Measurements from ENCODE around the gene MAPK7.

The MAPK7 gene

DNA sequence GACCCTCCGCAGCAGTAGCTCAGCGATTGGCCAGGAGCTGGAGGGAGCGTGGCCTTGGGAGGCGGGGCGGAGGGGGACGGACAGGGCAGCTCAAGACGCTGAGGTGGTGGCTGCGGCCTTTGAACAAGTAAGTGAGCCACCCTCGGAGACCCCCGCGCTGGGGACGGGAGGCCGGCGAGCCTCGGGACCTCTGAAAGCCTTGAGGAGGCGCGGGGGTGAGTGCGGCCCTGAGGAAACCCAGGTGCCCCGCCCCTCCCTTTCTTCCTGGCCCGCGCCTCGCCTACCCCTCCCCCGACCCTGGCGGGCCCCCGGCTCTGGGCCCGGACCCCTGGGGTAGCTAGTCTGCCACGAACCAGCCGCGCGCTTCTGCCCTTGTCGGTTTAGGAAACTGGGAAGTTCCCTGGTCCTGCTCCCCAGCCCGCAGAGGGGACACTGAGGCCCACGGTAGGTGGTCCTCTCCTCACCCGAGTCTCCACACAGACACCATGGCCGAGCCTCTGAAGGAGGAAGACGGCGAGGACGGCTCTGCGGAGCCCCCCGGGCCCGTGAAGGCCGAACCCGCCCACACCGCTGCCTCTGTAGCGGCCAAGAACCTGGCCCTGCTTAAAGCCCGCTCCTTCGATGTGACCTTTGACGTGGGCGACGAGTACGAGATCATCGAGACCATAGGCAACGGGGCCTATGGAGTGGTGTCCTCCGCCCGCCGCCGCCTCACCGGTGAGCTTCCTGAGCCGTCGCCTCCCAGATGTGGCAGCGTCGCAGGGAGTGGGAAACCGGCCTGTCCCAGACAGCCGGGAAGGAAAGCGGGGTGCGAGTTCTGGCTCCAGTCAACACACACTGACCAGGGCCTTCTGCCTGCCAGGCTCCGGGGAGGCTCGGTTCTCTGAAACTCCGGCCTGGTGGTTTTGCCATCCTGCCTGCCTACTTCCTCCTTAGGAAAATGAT lies at the start of gene MAPK7:
MAPK7 (plus strand) TSS at position 83 of the 945 bp plus-strand sequence; CDS start at position 486, 403 bp downstream.
- no peak for DNase-seq

DNA sequence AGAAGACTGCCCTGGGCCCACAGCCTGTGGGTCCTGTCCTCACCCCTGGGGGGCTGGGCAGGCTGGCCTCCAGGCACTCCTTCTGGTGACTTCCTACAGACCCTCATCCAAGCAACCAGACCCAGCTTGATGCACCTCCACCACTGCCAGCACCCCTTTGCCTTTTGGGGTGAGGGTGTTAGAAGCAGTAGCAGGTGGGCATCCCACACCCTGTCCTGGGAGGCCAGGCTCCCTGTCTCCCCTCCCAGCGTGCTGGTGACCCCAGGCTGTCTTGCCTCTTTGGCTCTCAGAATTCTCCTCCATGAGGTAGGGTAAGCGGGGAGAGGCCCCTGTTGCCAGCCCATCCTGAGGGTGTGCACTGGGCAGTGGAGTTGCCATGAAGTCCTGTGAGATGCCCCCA lies 49.2 kb upstream of the MAPK7 start:
- DNase-seq, result no peak

DNA sequence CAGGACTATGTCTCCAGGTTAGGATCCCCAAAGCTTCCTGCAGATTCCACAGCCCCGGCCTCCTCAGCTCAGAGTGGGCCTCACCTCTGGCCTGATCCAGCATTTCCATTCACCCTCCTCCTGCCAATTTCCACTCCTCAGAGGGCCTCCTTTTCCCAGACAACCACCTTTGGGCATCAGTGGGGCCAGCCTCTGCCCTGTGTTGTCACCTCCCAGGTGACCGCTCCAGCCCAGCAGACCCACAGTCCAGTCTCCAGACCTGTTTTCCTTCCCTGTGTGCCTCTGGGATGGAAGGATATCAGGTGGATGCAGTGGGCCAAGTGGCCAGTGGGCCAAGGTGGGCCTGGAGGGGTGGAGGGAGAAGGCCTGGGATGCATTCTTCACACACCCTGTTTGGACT lies 48.5 kb upstream of the MAPK7 start:
- DNase-seq, result no peak

DNA sequence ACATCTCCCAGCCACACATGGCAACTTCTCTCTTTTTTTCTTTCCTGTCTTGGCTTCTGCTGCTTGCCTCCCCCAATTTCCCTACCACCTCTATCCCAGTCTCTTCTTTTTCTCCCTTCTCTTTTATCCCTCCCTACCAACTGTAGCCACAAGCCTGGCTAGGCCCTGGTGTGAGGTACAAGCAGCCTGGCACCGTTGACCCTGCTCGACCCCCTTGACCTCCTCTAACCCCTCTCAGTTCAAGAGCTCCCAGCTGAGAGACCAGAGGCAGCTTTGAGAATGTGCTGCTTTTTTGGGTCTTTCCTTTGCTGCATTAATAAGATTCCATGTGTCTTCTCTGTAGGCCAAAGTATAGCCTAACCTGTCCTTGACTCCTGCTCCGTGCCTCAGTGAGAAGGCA lies 48.0 kb upstream of the MAPK7 start:
- DNase-seq, result no peak

DNA sequence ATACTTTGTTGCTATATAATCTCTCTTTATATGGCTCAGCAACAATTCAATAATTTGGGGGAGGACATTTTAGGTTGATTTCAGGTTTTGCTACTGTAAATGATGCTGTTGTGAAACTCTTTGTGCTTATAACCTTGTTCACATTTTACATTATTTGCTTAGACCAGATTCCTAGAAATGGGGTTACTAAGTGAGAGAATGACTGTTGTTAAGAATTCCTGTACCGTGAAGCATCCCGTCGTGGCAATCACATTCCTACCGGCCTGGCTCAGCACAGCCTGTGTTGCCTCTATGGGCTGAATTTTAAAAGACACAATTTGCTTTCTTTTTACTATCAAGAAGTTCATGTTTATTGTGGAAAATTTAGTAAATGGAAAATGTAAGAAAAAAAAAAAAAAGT lies 47.2 kb upstream of the MAPK7 start:
- no peak for DNase-seq

DNA sequence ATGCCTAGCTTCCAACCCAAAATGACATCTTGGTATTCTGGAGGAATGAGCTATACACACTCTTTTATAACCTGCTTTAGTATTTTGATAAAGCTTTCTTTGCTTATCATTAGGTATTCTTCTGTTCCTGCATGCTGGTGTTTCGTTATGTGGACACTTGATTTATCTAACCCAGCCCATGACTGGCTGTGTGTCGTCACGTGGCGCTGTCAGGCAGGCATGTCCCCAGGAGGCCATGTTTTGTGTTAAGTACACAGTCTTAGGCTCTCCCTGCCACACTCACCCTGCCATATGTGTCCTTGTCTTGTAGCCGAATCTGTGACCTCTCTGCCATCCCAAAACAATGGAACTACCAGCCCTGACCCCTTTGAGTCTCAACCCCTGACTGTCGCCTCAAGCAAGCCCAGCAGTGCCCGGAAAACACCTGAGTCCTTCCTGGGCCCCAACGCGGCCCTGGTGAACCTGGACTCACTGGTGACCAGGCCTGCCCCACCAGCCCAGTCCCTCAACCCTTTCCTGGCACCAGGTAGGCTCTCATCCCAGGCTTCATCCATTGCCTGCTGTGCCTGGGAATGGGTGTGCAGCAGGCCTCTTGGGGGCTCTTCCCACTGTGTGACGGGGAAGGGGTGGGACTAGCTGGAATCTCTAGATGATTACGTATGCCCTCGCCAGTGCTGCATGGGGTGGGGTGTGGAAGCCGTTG lies 46.6 kb upstream of the MAPK7 start:
- no peak for DNase-seq

DNA sequence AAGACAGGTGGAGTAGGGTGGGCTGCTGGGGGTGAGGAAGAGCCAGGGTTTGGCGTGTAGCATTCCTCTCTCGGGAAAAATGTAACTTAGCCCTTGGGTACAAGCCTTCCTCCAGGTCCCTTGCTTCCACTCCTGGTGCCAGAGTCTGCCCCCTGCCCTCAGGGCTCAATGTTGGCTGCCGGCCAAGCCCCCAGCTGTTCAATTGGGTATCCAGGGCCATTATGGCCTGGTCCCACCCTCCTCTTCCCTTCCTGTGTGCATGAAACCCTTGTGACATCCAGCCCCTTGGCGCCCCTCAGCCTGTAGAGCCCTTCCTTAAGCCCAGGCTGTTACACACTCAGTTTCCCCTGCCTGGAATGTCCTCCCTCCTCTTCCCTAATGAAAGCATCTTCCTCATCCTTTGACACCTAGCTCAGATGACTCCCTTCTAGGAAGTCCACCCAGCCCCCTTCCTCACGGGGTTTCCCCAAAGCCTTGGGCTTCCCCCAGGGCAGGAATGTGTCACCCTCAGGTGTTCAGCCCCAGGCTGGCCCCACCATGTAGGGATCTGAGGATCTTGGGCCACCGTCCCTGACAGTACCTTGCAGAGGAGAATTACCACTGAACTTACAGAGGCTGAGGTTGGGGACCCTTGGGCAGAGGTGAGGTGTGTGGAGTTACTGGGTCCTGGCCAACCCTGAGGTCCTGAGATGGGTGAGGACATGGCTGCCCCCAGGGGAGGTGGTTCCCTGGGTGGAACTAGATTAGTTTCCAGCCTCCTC lies 45.7 kb upstream of the MAPK7 start:
- peak in 2 of 3 experiments; percentile 6 to 21 for DNase-seq

DNA sequence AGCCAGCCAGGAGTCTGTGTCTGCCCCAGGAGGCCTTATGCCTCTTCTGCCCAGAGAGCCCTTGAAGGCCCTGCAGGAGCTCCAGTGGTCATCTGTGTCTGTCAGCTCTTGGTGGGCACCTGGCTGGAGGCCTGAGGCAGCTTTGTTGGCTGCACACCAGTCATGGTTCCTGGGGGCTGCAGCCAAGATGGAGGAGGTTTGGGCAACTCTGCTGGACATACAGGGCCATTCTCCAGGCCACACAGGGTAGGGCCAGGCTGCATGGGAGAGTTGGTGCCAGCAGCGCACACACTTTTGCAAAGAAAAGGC lies 45.2 kb upstream of the MAPK7 start:
- no peak for DNase-seq

DNA sequence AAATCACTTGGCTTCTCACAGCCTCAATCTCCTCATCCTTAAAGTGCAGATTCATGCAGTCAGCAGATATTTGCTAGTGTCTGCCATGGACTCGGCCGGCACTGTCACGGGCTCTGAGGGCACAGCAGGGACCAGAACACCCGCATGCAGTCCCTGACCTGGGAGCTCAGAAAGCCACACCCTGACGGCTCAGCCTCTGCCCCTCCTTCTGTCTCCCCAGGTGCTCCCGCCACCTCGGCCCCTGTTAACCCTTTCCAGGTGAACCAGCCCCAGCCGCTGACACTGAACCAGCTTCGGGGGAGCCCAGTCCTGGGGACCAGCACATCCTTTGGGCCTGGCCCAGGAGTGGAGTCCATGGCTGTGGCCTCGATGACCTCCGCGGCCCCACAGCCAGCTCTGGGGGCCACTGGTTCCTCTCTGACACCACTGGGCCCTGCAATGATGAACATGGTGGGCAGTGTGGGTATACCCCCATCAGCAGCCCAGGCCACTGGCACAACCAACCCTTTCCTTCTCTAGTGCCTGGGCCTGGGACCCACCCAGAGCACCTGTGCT lies 44.5 kb upstream of the MAPK7 start:
- DNase-seq, result no peak

DNA sequence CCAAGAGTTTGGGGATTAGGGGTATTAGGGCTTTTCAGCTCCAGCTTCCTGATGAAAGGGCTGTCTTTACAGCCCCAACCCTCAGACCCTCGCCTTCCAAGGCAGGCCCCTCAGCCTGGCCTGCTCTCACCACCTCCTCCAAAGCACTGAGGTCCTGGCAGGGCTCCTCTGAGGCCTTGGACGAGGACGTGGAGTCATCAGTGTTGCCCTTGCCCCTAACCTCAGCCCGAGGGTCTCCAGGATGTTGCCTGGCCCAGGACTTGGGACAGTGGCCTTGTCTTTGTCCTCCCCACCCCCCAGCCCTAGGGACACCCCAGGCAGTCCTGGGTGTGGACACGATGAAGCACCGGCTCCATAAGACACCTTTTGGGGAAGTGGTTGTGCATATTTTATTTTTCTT lies 44.0 kb upstream of the MAPK7 start:
- DNase-seq, result no peak

DNA sequence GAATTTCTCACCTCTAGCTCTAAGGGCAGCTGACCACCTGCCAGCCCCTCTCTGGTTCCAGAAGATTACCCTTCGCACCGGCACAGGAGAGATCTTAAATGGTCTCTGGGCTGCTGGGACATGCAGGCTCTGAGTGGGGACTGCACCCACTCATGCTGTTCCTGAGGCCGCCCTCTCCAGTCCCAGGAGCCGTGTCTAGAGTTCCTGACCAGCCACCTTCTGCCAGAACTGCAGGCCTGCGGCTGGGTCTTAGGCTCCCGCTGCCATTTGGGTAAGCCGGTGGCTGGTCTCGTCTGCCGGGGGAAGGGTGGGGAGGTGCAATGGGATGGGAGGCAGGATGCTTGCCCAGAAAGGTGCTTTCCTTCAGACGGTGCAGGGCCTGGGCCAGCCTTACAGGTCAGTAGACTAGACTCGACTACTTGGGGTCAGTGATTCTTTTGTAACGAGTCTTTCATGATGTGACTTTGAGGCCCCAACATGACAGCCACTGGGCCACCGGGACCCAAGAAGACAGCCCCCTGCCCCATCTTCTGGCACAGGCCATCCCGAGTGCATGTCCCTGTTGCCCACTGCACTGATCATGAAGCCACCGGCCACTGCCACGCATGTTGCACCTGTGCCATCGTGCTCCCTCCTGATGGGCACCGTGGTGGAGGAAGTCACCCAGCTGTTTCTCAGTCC lies 42.2 kb upstream of the MAPK7 start:
- no peak for DNase-seq

DNA sequence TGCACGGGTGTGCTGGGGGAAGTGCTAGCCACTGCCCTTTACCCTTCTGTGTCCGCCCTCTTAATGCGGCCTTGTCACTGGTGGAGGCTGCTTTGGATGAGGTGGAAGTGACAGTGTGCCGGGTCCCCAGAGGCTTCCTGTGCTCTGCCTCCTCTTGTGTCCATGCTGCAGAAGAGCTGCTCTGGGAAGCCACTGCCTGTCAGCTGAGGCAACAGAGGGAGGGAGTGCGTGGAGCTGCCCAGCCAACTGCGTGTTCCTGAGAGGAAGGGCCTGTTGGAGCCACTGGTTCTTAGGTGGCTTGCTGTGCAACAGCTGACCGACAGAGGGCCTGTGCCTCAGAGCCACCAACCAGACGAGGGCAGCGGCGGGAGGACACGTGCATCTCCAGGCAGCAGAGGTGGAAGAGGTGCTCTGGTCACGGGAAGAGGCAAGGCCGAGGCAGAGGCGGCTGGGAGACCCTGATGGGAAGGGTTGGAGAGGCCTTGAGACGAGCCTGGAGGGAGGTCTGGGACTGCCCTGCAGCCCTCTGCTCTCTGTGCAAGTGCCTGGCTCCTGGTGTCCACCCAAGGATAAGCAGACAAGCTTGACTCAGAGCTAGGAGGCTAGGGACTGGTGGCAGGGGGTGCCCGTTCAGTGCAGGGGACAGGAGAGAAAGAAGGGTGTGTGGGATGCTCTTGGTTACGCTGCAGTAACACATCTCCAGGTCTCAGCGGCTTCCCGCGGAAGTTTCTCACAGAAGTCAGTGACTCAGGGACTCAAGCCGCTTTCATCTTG lies 41.2 kb upstream of the MAPK7 start:
- DNase-seq, result no peak

DNA sequence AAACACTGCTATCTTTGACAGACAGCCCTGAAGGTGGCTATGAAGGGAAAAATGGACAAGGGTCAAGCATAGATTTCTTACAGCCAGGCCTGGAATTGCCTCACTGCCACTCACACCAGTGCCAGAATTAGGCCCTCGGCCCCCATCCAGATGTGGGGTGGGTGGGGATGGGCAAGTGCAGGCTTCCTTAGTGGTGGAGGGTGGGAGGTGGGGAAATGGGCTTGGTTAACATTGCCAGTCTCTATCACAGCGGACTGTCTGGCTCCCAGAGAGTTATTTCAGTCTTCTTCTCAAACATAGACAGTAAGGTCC lies 40.6 kb upstream of the MAPK7 start:
- no peak for DNase-seq

DNA sequence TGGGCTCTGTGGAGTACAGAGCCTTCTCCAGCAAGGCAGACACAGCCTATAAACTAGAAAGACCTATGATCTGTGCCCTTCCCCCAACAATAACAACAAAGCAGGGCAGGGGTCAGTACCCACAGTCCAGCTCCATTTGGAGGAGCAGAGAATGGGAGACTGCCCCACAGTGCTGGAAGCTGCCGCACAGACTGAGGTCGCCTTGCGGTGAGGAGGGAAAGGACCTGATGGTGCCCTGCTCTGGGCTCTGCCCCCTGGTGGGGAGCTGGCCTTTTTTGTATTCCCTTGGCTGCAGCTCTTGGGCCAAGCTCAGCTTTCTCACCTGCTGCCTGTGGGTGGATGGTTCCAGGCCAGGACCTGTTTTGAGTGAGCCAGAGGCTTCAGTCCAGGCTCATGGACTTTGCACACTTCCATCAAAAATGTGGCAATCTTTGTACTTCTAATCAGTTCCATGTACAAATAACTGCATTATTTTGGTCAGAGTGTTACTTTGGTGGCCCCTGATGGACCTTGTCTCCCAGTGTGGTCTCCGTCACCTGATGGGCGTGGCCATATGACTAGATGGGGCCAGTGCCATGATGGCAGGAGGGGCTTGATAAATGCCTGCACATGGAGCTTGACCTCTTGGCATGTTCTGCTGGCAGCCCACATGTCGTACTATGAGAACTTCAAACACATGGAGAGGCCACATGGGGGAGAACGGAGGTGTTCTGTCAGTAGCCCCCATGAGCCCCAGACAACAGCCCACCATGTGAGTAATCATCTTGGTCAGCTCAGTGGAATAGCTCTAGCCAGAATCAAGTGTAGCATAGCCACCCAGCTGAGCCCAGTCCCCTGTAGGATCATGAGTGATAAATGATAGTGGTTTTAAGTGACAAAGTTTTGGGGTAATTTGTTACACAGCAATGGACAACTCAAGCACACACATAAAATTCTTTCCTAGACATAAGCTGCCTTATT lies 40.0 kb upstream of the MAPK7 start:
- DNase-seq, result peak in 1 of 3 experiments; percentile 2

DNA sequence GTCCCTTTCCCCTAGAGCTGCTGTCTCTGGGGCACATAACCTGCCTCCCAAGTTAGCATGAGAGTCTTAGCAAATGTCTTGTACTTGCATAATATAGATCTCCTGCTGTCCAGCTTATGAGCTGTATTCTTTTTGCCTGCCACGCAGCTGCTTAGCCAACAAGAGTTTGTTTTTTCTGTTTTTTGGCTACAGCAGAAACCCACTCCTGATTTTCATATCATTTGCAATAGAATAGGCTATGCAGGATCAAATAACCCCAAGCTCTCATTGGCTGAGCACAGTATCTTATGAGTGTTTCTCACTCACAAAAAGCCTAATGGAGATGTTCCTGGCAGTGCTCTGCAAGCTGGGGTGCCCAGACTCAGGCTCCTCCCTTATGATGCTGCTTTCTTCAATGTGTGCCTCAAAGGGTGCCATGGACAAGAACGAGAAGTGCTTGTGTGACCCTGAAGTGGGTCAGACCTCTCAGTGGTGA lies 38.9 kb upstream of the MAPK7 start:
- no peak for DNase-seq

DNA sequence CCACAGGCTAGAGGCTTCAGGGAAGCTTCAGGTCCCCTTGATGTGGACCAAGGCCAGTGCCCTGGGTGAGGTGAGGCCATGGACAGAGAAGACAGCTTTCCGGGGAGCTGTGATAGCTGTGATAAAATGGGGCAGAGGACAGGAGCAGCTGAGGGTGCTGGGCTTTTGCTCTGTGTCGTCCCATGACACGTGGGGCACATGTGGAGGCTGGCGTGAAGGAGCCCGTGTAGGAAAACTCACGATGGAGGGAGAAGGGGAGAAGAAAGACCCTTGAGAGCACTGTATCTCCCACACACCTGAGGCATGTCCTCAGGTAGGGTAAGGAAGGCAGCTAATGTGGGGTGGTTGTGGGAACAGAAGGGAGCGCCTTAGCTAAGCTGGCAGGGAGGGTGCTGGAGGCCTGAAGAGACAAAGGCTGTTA lies 37.1 kb upstream of the MAPK7 start:
- DNase-seq, result no peak

DNA sequence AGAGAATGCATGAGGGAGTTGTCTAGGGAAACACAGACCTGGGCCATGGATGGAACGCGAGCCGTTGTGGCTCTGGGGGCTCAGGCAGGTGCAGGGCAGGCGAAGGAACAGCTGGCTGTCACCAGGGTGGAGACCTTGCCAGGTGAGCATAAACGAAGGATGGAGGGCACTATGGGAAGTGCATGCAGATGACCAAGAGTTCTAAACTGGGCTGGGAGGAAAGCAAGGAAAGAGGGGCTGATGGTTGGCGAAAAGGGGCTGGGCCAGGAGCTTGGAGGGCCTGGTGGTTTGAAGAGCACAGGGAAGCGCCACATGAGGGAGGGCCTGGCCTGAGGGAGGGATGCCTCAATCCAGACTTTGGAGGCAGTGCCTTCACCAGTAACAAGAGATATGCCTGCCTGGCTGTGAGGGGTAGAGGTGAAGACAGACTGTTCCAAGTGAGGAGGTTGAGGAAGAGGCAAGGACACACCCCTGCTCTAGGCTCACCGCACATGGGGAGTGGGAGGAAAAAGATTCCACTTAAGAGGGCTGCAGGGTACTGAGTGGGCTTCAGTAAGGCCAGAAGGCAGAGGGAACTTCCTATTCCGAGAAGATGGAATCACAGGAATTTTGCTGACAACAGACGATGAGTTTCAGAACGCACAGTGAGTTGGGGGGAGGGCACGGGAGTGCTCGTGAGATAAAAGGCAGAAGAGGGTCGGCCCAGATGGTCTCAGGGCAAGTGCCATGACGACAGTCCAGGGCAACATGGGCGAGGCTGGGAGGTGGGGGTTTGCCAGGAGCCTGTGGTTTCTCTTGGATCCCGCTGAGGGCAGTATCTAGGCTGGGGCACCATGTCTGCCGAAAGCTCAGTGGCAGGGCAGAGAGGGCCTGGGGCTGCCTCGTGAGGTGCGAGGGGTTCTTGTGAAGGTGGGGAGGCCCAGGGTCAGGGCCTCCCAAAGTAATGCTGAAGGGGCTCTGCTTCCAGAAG lies 36.4 kb upstream of the MAPK7 start:
- no peak for DNase-seq

DNA sequence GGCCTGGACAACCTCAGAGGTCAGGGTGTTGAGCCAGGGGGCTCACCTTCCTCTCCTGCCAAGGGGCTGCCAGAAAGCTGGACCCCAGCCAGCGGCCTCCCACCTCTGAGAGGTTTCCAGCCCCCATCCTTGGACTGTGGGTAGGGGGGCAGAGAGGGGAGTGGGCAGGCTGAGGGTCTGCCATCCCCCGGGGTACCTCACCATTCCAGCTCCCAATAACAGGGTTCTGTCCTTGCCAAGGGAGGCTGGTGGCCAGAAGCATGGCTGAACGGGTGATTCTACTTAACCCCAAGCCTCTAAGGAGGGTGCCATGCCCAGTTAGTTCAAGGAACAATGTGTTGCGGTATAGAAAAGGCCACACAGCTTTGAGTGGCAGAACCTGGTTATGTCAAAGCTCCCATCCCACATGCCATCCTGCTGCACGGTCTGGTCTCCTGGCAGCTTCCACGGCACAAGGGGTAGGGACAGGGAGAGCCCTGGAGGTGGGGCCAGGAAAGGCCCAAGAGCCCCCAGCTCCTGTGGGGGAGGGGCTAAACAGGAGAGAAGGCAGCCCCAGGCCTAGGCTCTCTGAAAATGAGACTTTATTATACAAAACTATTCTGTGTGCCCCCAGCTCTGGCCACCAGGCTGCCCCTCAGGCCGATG lies 35.6 kb upstream of the MAPK7 start:
- no peak for DNase-seq

DNA sequence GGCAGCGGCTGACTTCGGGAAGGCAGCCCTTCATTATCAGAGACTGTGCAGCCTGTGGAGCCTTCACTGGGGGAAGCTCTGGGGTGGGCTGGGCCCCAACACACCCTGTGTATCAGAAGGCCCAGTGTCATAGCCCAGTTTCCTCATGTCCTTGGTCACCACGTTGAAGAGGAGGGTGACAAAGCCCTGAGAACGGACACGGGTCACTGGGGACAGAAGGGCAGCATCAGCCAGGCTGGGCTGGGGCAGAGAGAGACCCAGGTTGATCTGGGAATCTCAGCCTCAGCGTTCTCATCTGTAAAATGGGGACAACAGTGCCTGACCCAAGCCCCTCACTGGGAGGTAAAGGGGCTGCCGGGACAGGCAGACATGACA lies 35.1 kb upstream of the MAPK7 start:
- DNase-seq, result no peak

Measured in NCI-H1417 (cell line).